ES-I3 (cell line): ENCODE measurements around the gene MAK.
"Not testable (repeated sequence)": the region's sequence is repeated elsewhere in the genome, so short reads cannot be mapped to it uniquely, and the experiment has no call there.

Experiments used
- H3K36me3 ChIP-seq: 2 replicates; pipeline ENCODE4 v1.6.1; 2013; ENCODE audit warnings: mild to moderate bottlenecking, low read length, control low read depth, moderate library complexity; ENCODE audit not compliant: insufficient read depth
- H3K4me1 ChIP-seq: 2 replicates; pipeline ENCODE4 v1.6.1; 2013; ENCODE audit warnings: mild to moderate bottlenecking, control low read depth, low read length; ENCODE audit not compliant: insufficient read depth
- H3K9ac ChIP-seq: 2 replicates; pipeline ENCODE4 v1.6.1; 2013; ENCODE audit warnings: low read depth, mild to moderate bottlenecking, low read length, moderate library complexity
- H3K9me3 ChIP-seq: 2 replicates; pipeline ENCODE4 v1.6.1; 2013; ENCODE audit warnings: mild to moderate bottlenecking, low read length, moderate library complexity; ENCODE audit not compliant: control insufficient read depth, insufficient read depth

MAK gene

GRCh38 chr6:10742251-10742650 is 96.1 kb downstream of the MAK start:
- Histone ChIP-seq H3K9me3 (no peaks in the 10 kb centered on the region), H3K36me3 (no peaks in the 10 kb centered on the region), H3K4me1 (peaks cover 14% of the 10 kb centered on the region), H3K9ac (no peak overlapping the region)

- not testable (repeated sequence) for H3K9me3 ChIP-seq, H3K36me3 ChIP-seq
Observed at GRCh38 chr6:10741643-10742042, 96.7 kb downstream of the MAK start.

GRCh38 chr6:10740061-10740460 is 98.3 kb downstream of the MAK start:
- H3K9ac ChIP-seq = no peak overlapping the region
- H3K4me1 ChIP-seq = peaks cover 7% of the 10 kb centered on the region; the same call in 1 of the 2 replicates
- H3K36me3 ChIP-seq = no peaks in the 10 kb centered on the region
- no peaks in the 10 kb centered on the region for H3K9me3 ChIP-seq

More at GRCh38 chr6:10741643-10742042, 96.7 kb downstream of the MAK start:
- not testable (repeated sequence) for H3K9ac ChIP-seq
- H3K4me1 ChIP-seq = peaks cover 12% of the 10 kb centered on the region

GRCh38 chr6:10736731-10737130 is 101.6 kb downstream of the MAK start:
- H3K36me3 ChIP-seq = no peaks in the 10 kb centered on the region; the same call in 1 of the 2 replicates
- no peaks in the 10 kb centered on the region for H3K9me3 ChIP-seq
- no peaks in the 10 kb centered on the region; the same call in 1 of the 2 replicates for H3K4me1 ChIP-seq
- no peak overlapping the region for H3K9ac ChIP-seq

DNA sequence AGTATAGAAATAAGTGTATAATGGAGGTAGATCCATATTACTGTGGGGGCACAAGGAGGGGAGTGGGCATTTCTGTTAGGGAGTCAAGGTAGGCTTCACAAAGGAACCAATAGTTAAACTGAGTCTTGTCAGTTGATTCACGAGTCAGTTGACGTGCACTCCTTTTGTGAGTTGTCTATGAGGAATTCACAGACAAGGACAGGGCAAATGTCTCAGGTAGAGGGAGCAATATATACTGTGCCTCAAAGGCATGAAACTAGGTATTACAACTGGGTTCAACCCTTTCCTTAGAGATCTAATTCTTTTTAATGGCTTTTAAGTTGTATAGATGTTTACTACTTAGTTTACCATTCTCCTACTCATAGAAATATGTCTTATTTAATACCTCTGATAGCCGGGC is 104.5 kb downstream of the MAK start:
- Histone ChIP-seq H3K9me3 (no peaks in the 10 kb centered on the region), H3K36me3 (peaks cover 12% of the 10 kb centered on the region), H3K9ac (no peak overlapping the region), H3K4me1 (no peaks in the 10 kb centered on the region; the same call in 1 of the 2 replicates)

DNA sequence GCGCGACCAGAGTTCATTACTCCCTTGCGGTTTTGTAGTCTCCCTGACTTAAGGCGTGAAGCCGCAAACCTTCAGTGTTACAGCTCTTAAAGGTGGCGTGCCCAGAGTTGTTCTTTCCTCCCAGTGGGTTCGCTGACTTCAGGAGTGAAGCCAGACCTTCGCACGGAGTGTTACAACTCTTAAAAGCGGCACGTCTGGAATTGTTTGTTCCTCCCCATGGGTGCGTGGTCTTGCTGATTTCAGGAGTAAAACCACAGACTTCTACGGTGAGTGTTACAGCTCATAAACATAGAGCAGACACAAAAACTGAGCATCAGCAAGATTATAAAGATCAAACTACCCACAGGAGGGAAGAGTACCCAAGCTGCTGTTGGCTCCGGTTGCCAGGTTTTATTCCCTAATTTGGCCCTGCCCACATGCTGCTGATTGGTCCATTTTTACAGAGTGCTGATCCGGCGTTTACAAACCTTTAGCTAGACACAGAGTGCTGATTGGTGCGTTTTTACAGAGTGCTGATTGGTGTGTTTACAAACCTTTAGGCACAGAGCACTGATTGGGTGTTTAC is 105.1 kb downstream of the MAK start:
- no peak overlapping the region for H3K9ac ChIP-seq
- H3K4me1 ChIP-seq = no peaks in the 10 kb centered on the region; the same call in 1 of the 2 replicates
- no peaks in the 10 kb centered on the region for H3K9me3 ChIP-seq
- peaks cover 12% of the 10 kb centered on the region for H3K36me3 ChIP-seq

GRCh38 chr6:10730254-10730653 is 108.1 kb downstream of the MAK start:
- Histone ChIP-seq H3K4me1 (no peaks in the 10 kb centered on the region; the same call in 1 of the 2 replicates), H3K36me3 (peaks cover 12% of the 10 kb centered on the region), H3K9ac (no peak overlapping the region), H3K9me3 (no peaks in the 10 kb centered on the region)

DNA sequence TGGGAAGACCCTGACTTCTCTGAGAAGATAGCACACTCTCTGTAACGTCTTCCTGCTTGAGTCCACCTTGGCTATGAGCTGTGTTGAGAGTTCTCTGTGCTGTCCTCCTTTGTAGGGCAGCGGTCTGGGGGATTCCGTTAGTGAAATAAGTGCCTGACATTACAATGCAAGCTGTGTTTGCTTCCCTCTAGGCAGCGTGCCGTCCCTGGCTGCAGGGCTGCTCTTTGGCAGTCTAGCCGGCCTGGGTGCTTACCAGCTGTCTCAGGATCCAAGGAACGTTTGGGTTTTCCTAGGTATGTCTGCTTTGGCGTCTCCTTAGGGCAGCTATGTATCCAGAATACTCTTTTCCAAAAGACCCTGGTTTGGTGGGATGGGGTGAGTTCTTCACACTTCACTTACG is 112.6 kb downstream of the MAK start:
- Histone ChIP-seq H3K36me3 (peaks cover 12% of the 10 kb centered on the region), H3K4me1 (peaks cover 9% of the 10 kb centered on the region), H3K9ac (no peak overlapping the region), H3K9me3 (no peaks in the 10 kb centered on the region)

DNA sequence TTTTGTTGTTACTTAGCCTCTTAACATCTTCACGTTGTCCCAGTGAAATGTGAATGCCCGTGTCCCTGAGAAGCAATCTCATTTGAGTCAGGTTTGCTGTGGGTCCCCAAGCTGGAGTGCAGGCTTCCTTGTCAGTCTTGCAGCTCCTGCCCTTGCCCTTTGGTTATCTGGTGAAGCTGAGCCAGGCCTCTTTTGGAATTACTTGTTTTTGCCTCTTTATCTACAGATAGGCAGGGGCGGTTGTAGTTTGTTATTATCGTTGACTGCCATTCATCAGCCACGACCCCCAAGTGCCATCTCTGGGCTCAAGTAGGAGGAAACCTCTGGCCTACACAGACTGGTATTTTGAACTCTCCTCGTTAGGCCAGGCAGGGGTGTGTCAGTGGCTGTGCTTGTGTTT is 113.3 kb downstream of the MAK start:
- Histone ChIP-seq H3K9ac (no peak overlapping the region), H3K36me3 (peaks cover 7% of the 10 kb centered on the region), H3K9me3 (no peaks in the 10 kb centered on the region), H3K4me1 (peaks cover 9% of the 10 kb centered on the region)

DNA sequence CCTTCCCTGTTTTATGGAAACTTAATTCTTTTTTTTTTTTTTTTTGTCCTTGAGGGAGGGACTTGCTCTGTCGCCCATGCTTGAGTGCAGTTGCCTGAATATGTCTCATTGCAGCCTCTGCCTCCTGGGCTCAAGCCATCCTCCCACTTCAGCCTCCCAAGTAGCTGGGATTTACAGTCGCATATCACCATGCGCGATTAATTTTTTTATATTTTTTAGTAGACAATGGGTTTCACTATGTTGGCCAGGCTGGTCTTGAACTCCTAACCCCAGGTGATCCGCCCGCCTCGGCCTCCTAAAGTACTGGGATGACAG is 114.8 kb downstream of the MAK start:
- Histone ChIP-seq H3K4me1 (peaks cover 9% of the 10 kb centered on the region), H3K9me3 (peaks cover 9% of the 10 kb centered on the region; the same call in 1 of the 2 replicates), H3K9ac (peak overlapping the region; percentile 90), H3K36me3 (no peaks in the 10 kb centered on the region; the same call in none of the 2 replicates)

DNA sequence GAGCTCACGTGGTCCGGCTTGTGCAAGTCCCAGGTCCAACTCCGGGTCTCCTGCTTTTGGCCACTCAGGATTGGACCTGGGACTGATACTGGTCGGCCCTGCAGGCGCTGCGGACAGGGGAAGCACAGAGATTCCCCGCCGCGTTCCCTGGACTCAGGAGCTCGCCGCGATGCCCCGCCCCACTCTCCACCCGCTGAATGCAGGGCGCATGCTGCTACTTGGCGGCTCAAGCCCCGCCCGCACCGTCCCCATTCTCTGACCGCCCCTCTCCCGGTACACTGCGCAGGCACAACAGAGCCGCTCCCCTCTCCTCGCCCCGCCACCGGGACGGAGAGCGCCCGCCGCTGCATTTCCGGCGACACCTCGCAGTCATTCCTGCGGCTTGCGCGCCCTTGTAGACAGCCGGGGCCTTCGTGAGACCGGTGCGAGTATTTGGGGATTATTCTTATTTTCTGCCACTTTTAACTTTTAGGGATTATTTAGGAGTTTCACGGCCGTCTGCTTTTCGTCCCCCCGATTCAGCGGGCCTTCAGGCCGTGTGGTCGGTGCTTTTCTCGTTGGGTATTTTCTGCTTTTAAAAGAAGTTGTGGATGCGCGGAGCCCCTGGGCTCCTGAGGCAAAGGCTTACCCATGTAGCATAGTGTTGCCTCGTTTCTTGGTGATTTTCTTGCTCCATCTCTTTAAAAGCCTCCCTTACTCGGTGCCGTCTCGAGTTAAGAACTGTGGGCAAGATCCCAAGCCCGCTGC is 115.3 kb downstream of the MAK start, which contains the start of gene TMEM14C:
TMEM14C (plus strand) TSS at position 251 of the 747 bp plus-strand sequence. CDS start 1,544 bp downstream, outside the sequence.
- H3K36me3 ChIP-seq = no peaks in the 10 kb centered on the region; the same call in none of the 2 replicates
- H3K9ac ChIP-seq = peak within 1 kb of the TSS; percentile 90
- H3K4me1 ChIP-seq = peaks cover 9% of the 10 kb centered on the region
- H3K9me3 ChIP-seq = peaks cover 10% of the 10 kb centered on the region; the same call in 1 of the 2 replicates

- Histone ChIP-seq H3K9ac (peak overlapping the region; percentile 43), H3K9me3 (peaks cover 10% of the 10 kb centered on the region; the same call in 1 of the 2 replicates), H3K4me1 (peaks cover 9% of the 10 kb centered on the region), H3K36me3 (no peaks in the 10 kb centered on the region; the same call in 1 of the 2 replicates)
Observed at GRCh38 chr6:10722570-10722819, 115.8 kb downstream of the MAK start.

DNA sequence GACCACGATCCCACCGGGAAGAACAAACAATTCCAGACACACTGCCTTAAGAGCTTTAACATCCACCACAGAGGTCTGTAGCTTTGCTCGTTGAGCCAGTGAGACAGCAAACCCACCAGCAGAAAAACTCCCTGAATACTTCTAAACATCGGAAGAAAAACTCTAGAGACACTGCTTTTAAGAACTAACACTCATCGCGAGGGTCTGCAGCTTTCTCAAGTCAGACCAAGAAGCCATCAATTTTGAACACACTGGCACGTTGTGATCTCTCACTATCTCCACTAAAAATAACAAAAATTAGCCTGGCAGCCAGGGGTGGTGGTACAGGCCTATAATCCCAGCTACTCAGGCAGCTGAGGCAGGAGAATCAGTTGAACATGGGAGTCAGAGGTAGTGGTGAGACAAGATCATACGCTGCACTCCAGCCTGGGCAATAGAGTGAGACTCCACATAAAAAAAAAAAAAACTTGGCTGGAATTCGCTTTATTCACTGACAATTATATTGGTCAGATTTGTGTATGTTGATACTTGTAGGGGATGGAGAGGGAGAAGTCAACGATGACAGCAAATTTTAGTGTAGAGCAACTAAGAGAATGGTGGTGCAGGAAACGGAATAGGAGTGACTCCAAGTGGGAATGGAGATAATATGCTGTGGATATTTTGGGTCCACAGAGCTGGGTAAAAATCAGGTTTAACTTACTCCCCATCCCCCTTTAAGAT is 116.3 kb downstream of the MAK start:
- Histone ChIP-seq H3K36me3 (no peaks in the 10 kb centered on the region; the same call in 1 of the 2 replicates), H3K9me3 (peaks cover 10% of the 10 kb centered on the region; the same call in 1 of the 2 replicates), H3K4me1 (peaks cover 9% of the 10 kb centered on the region), H3K9ac (peak overlapping the region; percentile 43)

DNA sequence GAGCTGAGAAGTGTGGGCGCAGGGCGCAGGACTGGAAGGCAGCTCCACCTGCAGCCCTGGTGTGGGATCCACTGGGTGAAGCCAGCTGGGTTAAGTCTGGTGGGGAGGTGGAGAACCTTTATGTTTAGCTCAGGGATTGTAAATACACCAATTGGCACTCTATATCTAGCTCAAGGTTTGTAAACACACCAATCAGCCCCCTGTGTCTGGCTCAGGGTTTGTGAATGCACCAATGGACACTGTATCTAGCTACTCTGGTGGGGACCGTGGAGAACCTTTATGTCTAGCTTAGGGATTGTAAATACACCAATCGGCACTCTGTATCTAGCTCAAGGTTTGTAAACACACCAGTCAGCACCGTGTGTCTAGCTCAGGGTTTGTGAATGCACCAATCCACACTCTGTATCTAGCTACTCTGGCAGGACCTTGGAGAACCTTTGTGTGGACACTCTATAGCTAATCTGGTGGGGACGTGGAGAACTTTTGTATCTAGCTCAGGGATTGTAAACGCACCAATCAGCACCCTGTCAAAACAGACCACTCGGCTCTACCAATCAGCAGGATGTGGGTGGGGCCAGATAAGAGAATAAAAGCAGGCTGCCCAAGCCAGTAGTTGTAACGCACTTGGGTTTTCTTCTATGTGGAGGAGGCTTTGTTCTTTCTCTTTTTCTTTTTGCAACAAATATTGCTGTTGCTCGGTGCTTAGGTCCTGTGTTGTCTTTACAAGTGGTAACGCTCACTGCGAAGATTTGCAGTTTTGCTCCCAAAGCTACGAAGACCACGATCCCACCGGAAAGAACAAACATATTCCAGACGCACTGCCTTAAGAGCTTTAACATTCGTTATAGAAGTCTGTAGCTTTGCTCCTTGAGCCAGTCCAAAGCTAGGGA is 117.1 kb downstream of the MAK start:
- H3K4me1 ChIP-seq, H3K36me3 ChIP-seq, H3K9ac ChIP-seq: not testable (repeated sequence)
- H3K9me3 ChIP-seq = peaks cover 10% of the 10 kb centered on the region; the same call in 1 of the 2 replicates
